Keratinocyte (primary cell): Measurements from ENCODE around the gene TMEM244. TPM values are rescaled to one million over a fixed set of nuclear protein-coding genes. Genes with fewer than 3 reads are reported as not detected.

Experiments used
- DNase-seq: peaks from one replicate; pipeline ENCODE4 v3.0.0-alpha.2; 2011; ENCODE audit warnings: low read depth, missing footprints, low spot score
- FAIRE-seq: peaks from 2 replicates; lab custom pipeline; 2011; peaks lifted over from hg19 to GRCh38; lab: Jason Lieb, UNC
- H2AFZ ChIP-seq: 2 replicates; pipeline ENCODE4 v1.6.0; 2012; ENCODE audit warnings: low read length, control low read depth, inconsistent platforms; ENCODE audit not compliant: control insufficient read depth
- H3K27ac ChIP-seq: 2 replicates; pipeline ENCODE4 v1.5.1; 2011; ENCODE audit warnings: low read length; ENCODE audit not compliant: control insufficient read depth, insufficient read depth
- H3K27me3 ChIP-seq: 3 replicates; pipeline ENCODE4 v1.6.0; 2011; ENCODE audit warnings: low read length; ENCODE audit not compliant: control insufficient read depth, insufficient read depth; ENCODE audit errors: extremely low read depth
- H3K36me3 ChIP-seq, 2 experiments: 2 replicates in 1 of 2; 3 replicates in 1 of 2; pipeline ENCODE4 v1.5.1; 2011; ENCODE audit warnings: low read length in 2 of 2, mild to moderate bottlenecking in 1 of 2; ENCODE audit not compliant: control insufficient read depth in 2 of 2, insufficient read depth in 2 of 2; ENCODE audit errors: extremely low read depth in 1 of 2
- H3K4me1 ChIP-seq: 3 replicates; pipeline ENCODE4 v1.5.1; 2011; ENCODE audit warnings: low read length; ENCODE audit not compliant: control insufficient read depth, insufficient read depth; ENCODE audit errors: extremely low read depth
- H3K4me2 ChIP-seq: 3 replicates; pipeline ENCODE4 v1.6.0; 2011; ENCODE audit warnings: low read depth, low read length; ENCODE audit not compliant: control insufficient read depth, insufficient read depth; ENCODE audit errors: extremely low read depth
- H3K4me3 ChIP-seq, 3 experiments: fragments of 200-600 bp in 1 of 3; sonication (generic) in 1 of 3; 2 replicates in 2 of 3; 3 replicates in 1 of 3; pipeline ENCODE4 v1.5.1; 2011 to 2016; ENCODE audit warnings: low read length in 3 of 3, mild to moderate bottlenecking in 3 of 3, control low read depth in 2 of 3, inconsistent platforms in 1 of 3, low read depth in 1 of 3, mixed read lengths in 1 of 3, mixed run types in 1 of 3, moderate library complexity in 1 of 3; ENCODE audit not compliant: control insufficient read depth in 2 of 3, insufficient read depth in 2 of 3; ENCODE audit errors: extremely low read depth in 1 of 3
- H3K79me2 ChIP-seq: 2 replicates; pipeline ENCODE4 v1.6.0; 2012; ENCODE audit warnings: low read length; ENCODE audit not compliant: control insufficient read depth, insufficient read depth
- H3K9ac ChIP-seq: 3 replicates; pipeline ENCODE4 v1.6.0; 2011; ENCODE audit warnings: low read length; ENCODE audit not compliant: control insufficient read depth, insufficient read depth; ENCODE audit errors: extremely low read depth
- H3K9me1 ChIP-seq: 3 replicates; pipeline ENCODE4 v1.6.0; 2011; ENCODE audit warnings: low read length; ENCODE audit not compliant: control insufficient read depth, insufficient read depth; ENCODE audit errors: extremely low read depth
- H3K9me3 ChIP-seq: 2 replicates; pipeline ENCODE4 v1.5.1; 2012; ENCODE audit warnings: low read depth, low read length; ENCODE audit not compliant: control insufficient read depth
- H4K20me1 ChIP-seq: 3 replicates; pipeline ENCODE4 v1.6.0; 2011; ENCODE audit warnings: low read length; ENCODE audit not compliant: control insufficient read depth, insufficient read depth; ENCODE audit errors: extremely low read depth
- CTCF ChIP-seq, 3 experiments: IDR thresholded peaks in 1 of 3; conservative IDR thresholded peaks in 1 of 3; optimal IDR thresholded peaks in 1 of 3; 2 replicates in 2 of 3; 3 replicates in 1 of 3; pipeline versions ENCODE3 to v1.5.1; 2011; ENCODE audit warnings: low read length in 3 of 3, mild to moderate bottlenecking in 3 of 3, moderate library complexity in 2 of 3, control low read depth in 1 of 3, inconsistent platforms in 1 of 3; ENCODE audit not compliant: insufficient read depth in 2 of 3; ENCODE audit errors: extremely low read depth in 1 of 3
- EZH2 ChIP-seq: IDR thresholded peaks from one replicate; pipeline ENCODE4 v1.6.1; 2012; ENCODE audit warnings: inconsistent platforms, mild to moderate bottlenecking, low read length, moderate library complexity
- dilution Hi-C: fragments of 300-500 bp; cut with MboI; formaldehyde crosslinking; loops from one replicate; pipeline ENCODE4 v1.7.0; 2020; ENCODE audit warnings: low sequenced_read_pairs; ENCODE audit not compliant: extremely low pct_ligation_motif_present
- polyA plus RNA-seq, 5 experiments: library from polyadenylated mRNA; depleted of rRNA in 3 of 5; stranded (reverse) in 3 of 5; stranded (forward) in 1 of 5; unstranded in 1 of 5; fragments of >200 nt; gene quantifications; 1 replicate in 1 of 5; 2 replicates in 3 of 5; 3 replicates in 1 of 5; pipeline versions ENCODE4 v1.2.1 to v1.2.3, GENCODE V29; 2011 to 2012; ENCODE audit warnings: missing spikeins in 2 of 5, low read depth in 1 of 5, low replicate concordance in 1 of 5

TMEM244 gene
- polyA plus RNA-seq, 1 donor (not counting 4 experiments of a cell fraction or from before 2014, with no cell fraction given): 0.12 TPM

- no peak overlapping the region for H3K4me2 ChIP-seq
- H3K9ac ChIP-seq: no peak overlapping the region
- no peak overlapping the region for H3K4me3 ChIP-seq
- TF ChIP-seq EZH2 (no peak), CTCF (optimal IDR thresholded peaks at IDR 0.05 in 1 of 3, IDR thresholded peaks at IDR 0.05 in 1 of 3, conservative IDR thresholded peaks at IDR 0.05 in 1 of 3; ENCODE audit: extremely low read depth in 1 of 3, insufficient read depth in 2 of 3, low read length in 3 of 3) (no peak)
- dilution Hi-C loops: no loop called here
- H3K9me1 ChIP-seq: no peaks in the 10 kb centered on the region
- no peaks in the 10 kb centered on the region for H3K9me3 ChIP-seq
- H3K79me2 ChIP-seq: no peaks in the 10 kb centered on the region
- no peaks in the 10 kb centered on the region for H3K4me1 ChIP-seq
- H3K27ac ChIP-seq: no peak overlapping the region
- H3K27me3 ChIP-seq: no peaks in the 10 kb centered on the region
- no peak overlapping the region for H2AFZ ChIP-seq
- H4K20me1 ChIP-seq: no peaks in the 10 kb centered on the region
- DNase-seq (no peak), FAIRE-seq (no peak)
- H3K36me3 ChIP-seq: no peaks in the 10 kb centered on the region
These were observed 25.4 kb downstream of the TMEM244 start for GRCh38 chr6:129835691-129836090.

GRCh38 chr6:129832299-129832698, 28.8 kb downstream of the TMEM244 start:
- Histone ChIP-seq H3K36me3 (no peaks in the 10 kb centered on the region), H3K4me2 (no peak overlapping the region), H3K27ac (no peak overlapping the region), H2AFZ (no peak overlapping the region), H3K4me1 (no peaks in the 10 kb centered on the region), H3K79me2 (no peaks in the 10 kb centered on the region), H3K9me3 (no peaks in the 10 kb centered on the region), H3K9me1 (no peaks in the 10 kb centered on the region), H3K9ac (no peak overlapping the region), H3K27me3 (no peaks in the 10 kb centered on the region), H3K4me3 (no peak overlapping the region), H4K20me1 (no peaks in the 10 kb centered on the region)
- DNase-seq (no peak), FAIRE-seq (no peak)
- dilution Hi-C loops: no loop called here
- TF ChIP-seq CTCF (optimal IDR thresholded peaks at IDR 0.05 in 1 of 3, IDR thresholded peaks at IDR 0.05 in 1 of 3, conservative IDR thresholded peaks at IDR 0.05 in 1 of 3; ENCODE audit: extremely low read depth in 1 of 3, insufficient read depth in 2 of 3, low read length in 3 of 3) (no peak), EZH2 (no peak)
